Neural cell (in vitro differentiated cells): ENCODE data around the gene UFD1.

ENCODE experiments used
- POLR2AphosphoS5 ChIP-seq: IDR thresholded peaks from 2 replicates; pipeline ENCODE4 v1.6.1; 2012
- SMC3 ChIP-seq: fragments of 450-650 bp; conservative IDR thresholded peaks from 2 replicates; pipeline ENCODE4 v1.6.1; 2014; ENCODE audit warnings: antibody characterized with exemption, mild to moderate bottlenecking, moderate library complexity; ENCODE audit not compliant: poor library complexity
- TF ChIP-seq, protein P1 (sequence below): fragments of 450-650 bp; IDR thresholded peaks from 2 replicates; pipeline ENCODE4 v1.5.1; 2014; ENCODE audit warnings: antibody characterized with exemption, mild to moderate bottlenecking, moderate library complexity; ENCODE audit not compliant: poor library complexity, severe bottlenecking

DNA sequence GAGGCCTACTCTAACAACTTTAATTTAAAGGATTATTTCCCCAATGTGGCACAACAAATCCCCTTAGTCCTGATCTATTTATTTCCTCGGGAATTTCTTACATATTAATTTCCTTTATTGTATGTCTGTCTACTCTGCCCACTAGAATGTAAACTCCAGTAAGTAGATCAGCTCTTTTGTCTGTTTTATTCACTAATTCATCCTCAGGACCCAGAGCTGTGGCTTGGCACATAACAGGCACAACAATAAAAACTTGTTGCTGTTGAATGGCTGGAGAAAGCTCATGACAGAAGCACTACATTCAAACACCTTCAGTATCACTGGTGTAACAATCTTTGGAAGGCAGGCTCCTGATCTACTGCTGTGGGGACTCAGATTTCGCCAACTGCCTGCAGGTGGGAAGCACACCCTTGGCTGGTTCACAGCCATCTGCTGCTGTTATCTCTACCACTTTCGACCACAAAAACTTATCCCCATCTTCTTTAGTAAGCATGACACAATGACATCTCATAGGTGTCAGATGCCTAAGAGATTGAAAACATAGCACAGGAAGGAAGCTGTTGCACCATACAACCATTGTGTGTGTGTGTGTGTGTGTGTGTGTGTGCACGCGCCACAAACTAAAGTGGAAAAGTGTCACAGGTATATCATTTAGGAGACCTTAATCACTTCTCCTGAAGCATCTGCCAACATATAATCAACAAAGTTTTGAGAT lies 59.4 kb downstream of the UFD1 start:
- TF ChIP-seq SMC3, result no peak
- TF ChIP-seq, protein P1, sequence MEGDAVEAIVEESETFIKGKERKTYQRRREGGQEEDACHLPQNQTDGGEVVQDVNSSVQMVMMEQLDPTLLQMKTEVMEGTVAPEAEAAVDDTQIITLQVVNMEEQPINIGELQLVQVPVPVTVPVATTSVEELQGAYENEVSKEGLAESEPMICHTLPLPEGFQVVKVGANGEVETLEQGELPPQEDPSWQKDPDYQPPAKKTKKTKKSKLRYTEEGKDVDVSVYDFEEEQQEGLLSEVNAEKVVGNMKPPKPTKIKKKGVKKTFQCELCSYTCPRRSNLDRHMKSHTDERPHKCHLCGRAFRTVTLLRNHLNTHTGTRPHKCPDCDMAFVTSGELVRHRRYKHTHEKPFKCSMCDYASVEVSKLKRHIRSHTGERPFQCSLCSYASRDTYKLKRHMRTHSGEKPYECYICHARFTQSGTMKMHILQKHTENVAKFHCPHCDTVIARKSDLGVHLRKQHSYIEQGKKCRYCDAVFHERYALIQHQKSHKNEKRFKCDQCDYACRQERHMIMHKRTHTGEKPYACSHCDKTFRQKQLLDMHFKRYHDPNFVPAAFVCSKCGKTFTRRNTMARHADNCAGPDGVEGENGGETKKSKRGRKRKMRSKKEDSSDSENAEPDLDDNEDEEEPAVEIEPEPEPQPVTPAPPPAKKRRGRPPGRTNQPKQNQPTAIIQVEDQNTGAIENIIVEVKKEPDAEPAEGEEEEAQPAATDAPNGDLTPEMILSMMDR, result no peak
- TF ChIP-seq POLR2AphosphoS5, result no peak
